Left lung (tissue), 10 donors: ENCODE measurements around the gene IMPDH2. TPM values are rescaled to one million over a fixed set of nuclear protein-coding genes. Genes with fewer than 3 reads are reported as not detected.

Experiments used
- ATAC-seq: fragments of 200-7000 bp; cut with Tn5 transposase; one replicate; pipeline ENCODE4 v1.9.1; 2020; ENCODE audit warnings: moderate library complexity
- DNase-seq, 4 donors: peaks; one replicate each; pipeline ENCODE4 v3.0.0-alpha.2; 2013 to 2020
- H3K27ac ChIP-seq, 2 donors: fragments of 200-600 bp; sonication (generic) in 1 of 2; one replicate each; pipeline versions ENCODE4 v1.5.0 to v1.8.0; 2020 to 2021
- H3K27me3 ChIP-seq, 2 donors: fragments of 200-600 bp; sonication (generic) in 1 of 2; one replicate each; pipeline versions ENCODE4 v1.5.0 to v1.8.0; 2020 to 2021
- H3K36me3 ChIP-seq, 2 donors: fragments of 200-600 bp; sonication (generic) in 1 of 2; one replicate each; pipeline versions ENCODE4 v1.5.0 to v1.8.0; 2020 to 2021
- H3K4me1 ChIP-seq, 2 donors: fragments of 200-600 bp; one replicate each; pipeline ENCODE4 v1.8.0; 2021
- H3K4me3 ChIP-seq, 2 donors: fragments of 200-600 bp; sonication (generic) in 1 of 2; one replicate each; pipeline versions ENCODE4 v1.5.0 to v1.8.0; 2020 to 2021; ENCODE audit warnings: mild to moderate bottlenecking in 1 of 2
- H3K9me3 ChIP-seq, 2 donors: fragments of 200-600 bp; sonication (generic) in 1 of 2; one replicate each; pipeline versions ENCODE4 v1.5.0 to v1.8.0; 2020 to 2021
- intact Hi-C, 2 donors: fragments of 100-400 bp; cut with DNase I; formaldehyde crosslinking; loops; one replicate each; pipeline versions ENCODE4 v1.11.2 to v1.14.2; 2022
- polyA plus RNA-seq, 6 donors: library from polyadenylated mRNA; unstranded; fragments of 120-200 nt; gene quantifications; one replicate each; pipeline ENCODE4 v1.2.1, GENCODE V29; 2013; ENCODE audit not compliant: insufficient read length in 6 of 6
- total RNA-seq, 2 donors: library from RNA; stranded (reverse); fragmentation: NEBNext Ultra II Directional; extraction: Animal tissue kit (Norgen Biotek cat#: 25700); gene quantifications; one replicate each; pipeline ENCODE4 v1.2.1, GENCODE V29; 2021
- TF ChIP-seq, protein P1 (sequence below), 2 donors: fragments of 200-600 bp; sonication (generic) in 1 of 2; IDR thresholded peaks; one replicate each; pipeline versions ENCODE4 v1.5.0 to v1.8.0; 2021; ENCODE audit warnings: antibody characterized with exemption in 2 of 2
- donor health status: DM: no; HTN: yes; CAD: no.
- donor health status: DM: no; HTN: no; CAD: no.

The IMPDH2 gene
- total and polyA plus RNA-seq, 8 donors: 136 to 321 (median 296) TPM

DNA sequence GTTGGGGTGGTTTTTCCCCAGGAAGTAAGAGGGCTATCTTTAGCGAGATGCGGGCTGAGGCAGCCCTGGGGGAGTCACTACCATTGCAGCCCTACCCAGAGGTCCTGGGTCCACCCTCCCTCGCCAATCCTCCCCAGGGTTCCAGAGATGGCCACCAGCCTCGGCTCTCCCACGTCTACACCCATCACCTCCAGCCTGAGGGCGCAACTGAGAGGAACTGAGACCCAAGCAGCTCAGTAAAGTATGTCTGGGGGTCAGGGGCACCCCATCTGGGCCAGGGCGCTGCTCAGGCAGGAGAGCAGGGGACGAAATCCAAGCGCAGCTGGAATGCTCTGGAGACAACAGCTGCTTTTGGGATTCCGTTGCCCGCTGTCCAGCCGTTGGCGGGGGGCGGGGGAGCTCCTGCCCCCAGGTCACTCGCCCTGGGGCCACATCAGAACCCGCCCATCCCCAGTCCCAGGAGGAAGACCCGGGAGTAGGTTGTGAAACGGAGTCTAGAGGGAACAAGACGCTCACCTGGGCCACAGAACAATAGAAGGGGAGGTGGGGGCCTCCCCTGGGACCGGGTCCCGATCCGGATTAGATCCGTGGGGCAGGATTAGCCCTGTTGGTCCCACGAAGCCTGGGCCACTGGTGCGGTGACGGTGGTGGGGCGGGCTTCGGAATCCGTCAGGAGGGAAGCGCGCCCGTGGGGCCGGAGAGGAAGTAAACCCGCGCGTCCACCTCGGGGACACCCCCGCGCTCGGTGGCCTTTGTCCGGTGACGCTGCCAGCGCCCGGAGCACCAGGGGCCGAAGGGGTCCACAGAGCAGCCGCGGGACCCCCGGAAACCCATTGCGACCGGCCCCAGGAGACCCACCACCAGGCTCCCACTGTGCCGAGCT lies 8.6 kb downstream of the IMPDH2 start:
- no peaks in the 10 kb centered on the region for H3K9me3 ChIP-seq
- peaks cover 32 to 65% of the 10 kb centered on the region in 2 donors for H3K4me1 ChIP-seq
- H3K27ac ChIP-seq: peak overlapping the region; percentile 100
- H3K4me3 ChIP-seq: peak overlapping the region; percentile 91 to 99
- no peaks in the 10 kb centered on the region for H3K27me3 ChIP-seq
- peaks cover 0 to 40% of the 10 kb centered on the region in 2 donors for H3K36me3 ChIP-seq
- intact Hi-C loops: no loop called here
- ATAC-seq: peak; percentile 11
- peak in 3 of 4 donors; percentile 19 to 95 (median 76) for DNase-seq
- TF ChIP-seq, protein P1, sequence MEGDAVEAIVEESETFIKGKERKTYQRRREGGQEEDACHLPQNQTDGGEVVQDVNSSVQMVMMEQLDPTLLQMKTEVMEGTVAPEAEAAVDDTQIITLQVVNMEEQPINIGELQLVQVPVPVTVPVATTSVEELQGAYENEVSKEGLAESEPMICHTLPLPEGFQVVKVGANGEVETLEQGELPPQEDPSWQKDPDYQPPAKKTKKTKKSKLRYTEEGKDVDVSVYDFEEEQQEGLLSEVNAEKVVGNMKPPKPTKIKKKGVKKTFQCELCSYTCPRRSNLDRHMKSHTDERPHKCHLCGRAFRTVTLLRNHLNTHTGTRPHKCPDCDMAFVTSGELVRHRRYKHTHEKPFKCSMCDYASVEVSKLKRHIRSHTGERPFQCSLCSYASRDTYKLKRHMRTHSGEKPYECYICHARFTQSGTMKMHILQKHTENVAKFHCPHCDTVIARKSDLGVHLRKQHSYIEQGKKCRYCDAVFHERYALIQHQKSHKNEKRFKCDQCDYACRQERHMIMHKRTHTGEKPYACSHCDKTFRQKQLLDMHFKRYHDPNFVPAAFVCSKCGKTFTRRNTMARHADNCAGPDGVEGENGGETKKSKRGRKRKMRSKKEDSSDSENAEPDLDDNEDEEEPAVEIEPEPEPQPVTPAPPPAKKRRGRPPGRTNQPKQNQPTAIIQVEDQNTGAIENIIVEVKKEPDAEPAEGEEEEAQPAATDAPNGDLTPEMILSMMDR (IDR thresholded peaks at IDR 0.05): no peak

DNA sequence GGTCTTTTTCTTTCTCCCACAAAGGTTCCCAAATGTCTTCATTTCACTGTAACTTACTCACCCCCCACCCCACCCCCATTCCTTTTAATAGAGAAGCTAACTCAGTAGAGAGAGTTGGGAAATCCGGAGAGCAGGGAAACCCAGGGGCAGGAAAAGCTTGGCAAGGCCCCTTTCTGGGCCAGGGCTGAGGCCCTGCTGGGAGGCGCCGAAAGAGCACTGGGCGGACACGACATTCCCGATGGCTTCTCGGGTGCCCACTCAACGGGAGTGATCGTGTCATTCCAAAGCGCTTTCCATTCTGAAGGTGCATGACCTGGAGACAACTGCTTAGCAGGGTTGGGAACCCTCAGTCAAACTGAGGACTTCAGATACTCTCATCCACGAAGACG lies 9.3 kb downstream of the IMPDH2 start:
- intact Hi-C loops: no loop called here
- Histone ChIP-seq H3K4me1 (peaks cover 32 to 60% of the 10 kb centered on the region in 2 donors), H3K9me3 (no peaks in the 10 kb centered on the region), H3K27me3 (no peaks in the 10 kb centered on the region), H3K27ac (peak overlapping the region; percentile 100), H3K4me3 (peak overlapping the region; percentile 91 to 99), H3K36me3 (peaks cover 0 to 40% of the 10 kb centered on the region in 2 donors)
- ATAC-seq (no peak), DNase-seq (no peak)
- TF ChIP-seq, protein P1 (IDR thresholded peaks at IDR 0.05): no peak

DNA sequence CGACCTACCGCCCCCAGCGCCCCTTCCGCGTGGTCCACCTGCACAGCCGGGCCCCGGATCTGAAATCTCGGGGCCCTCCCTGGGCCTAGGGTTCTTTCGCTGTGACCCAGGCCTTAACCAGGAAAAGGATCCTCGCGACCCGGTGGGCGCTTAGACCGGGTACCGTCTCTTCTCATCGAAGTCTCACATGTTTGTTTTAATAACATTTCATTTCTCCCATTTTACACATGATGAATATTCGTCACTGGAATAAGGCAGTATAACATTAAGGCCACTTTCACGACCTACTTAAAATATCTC lies 10.5 kb downstream of the IMPDH2 start:
- H3K36me3 ChIP-seq: peaks cover 0 to 40% of the 10 kb centered on the region in 2 donors
- peaks cover 32 to 50% of the 10 kb centered on the region in 2 donors for H3K4me1 ChIP-seq
- ATAC-seq: no peak
- no peak for DNase-seq
- peak overlapping the region; percentile 88 to 97 for H3K4me3 ChIP-seq
- no peaks in the 10 kb centered on the region for H3K9me3 ChIP-seq
- TF ChIP-seq, protein P1 (IDR thresholded peaks at IDR 0.05): no peak
- intact Hi-C loops: no loop called here
- no peaks in the 10 kb centered on the region for H3K27me3 ChIP-seq
- H3K27ac ChIP-seq: peak overlapping the region; percentile 59 to 89

DNA sequence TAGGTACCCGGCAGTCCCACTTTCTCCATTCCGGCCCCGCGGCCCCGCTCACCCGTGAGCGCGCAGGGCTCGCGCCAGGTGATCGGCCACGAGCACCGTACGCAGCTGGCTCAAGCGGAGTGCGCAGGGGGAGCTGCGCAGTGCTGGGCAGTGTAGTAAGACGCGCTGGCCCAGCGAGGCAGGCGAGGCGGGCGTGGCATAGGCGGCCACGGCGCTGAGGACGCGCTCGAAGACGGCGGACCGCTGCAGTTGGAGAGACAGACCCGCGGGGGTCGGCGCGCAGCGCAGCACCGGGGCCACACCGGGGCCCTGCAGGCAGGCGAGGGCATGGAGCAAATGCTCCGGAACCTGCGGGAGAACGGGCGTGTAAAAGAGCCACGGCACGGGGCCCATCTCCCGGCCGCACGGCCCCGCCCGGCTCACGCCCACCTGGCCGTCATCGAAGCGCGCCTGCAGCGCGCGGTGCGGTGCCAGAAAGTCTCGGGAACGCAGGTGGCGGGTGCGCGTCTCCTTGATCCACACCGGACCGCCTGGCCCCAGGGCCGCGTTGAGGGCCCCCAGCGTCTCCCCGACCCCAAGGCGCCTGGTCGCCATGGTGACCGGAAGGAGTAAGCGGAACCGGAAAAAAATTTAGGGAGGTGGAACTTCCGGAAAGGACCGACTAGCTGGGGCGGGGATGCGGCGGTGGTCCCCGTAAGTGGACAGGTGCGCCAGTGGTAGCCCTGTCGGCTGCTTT lies 11.1 kb downstream of the IMPDH2 start, which contains the start of gene DALRD3:
DALRD3 (minus strand) TSS at position 610 of the 736 bp plus-strand sequence; CDS start at position 594, 16 bp downstream.
- H3K36me3 ChIP-seq: peaks cover 0 to 40% of the 10 kb centered on the region in 2 donors
- intact Hi-C loops: no loop called here
- no peaks in the 10 kb centered on the region for H3K9me3 ChIP-seq
- peak within 1 kb of the TSS; percentile 88 to 97 for H3K4me3 ChIP-seq
- ATAC-seq: peak; percentile 14
- peaks cover 28 to 44% of the 10 kb centered on the region in 2 donors for H3K4me1 ChIP-seq
- DNase-seq: peak; percentile 65 to 90 (median 72)
- peak within 1 kb of the TSS; percentile 59 to 100 for H3K27ac ChIP-seq
- TF ChIP-seq, protein P1 (IDR thresholded peaks at IDR 0.05): no peak
- no peaks in the 10 kb centered on the region for H3K27me3 ChIP-seq
